GM23248 (cell line): ENCODE data around the gene HBS1L. TPM values are rescaled to one million over a fixed set of nuclear protein-coding genes. Genes with fewer than 3 reads are reported as not detected.

Experiments used
- DNase-seq: peaks from one replicate; pipeline ENCODE4 v3.0.0-alpha.2; 2015
- H2AFZ ChIP-seq: fragments of 200-600 bp; sonication (generic); 2 replicates; pipeline ENCODE4 v1.6.1; 2016; ENCODE audit warnings: antibody characterized with exemption
- H3F3A ChIP-seq: fragments of 200-600 bp; sonication (generic); 2 replicates; pipeline ENCODE4 v1.6.1; 2016; ENCODE audit warnings: mild to moderate bottlenecking, antibody characterized with exemption, mixed run types; ENCODE audit not compliant: insufficient read depth
- H3K27ac ChIP-seq: fragments of 200-600 bp; sonication (generic); 2 replicates; pipeline ENCODE4 v1.5.1; 2016; ENCODE audit warnings: mild to moderate bottlenecking
- H3K27me3 ChIP-seq: fragments of 200-600 bp; sonication (generic); replicated peaks from 2 replicates; pipeline ENCODE4 v1.6.1; 2016; ENCODE audit warnings: mild to moderate bottlenecking; ENCODE audit not compliant: insufficient read depth
- H3K36me3 ChIP-seq: fragments of 200-600 bp; sonication (generic); 2 replicates; pipeline ENCODE4 v1.6.1; 2016; ENCODE audit warnings: low read depth, mild to moderate bottlenecking
- H3K4me1 ChIP-seq: fragments of 200-600 bp; sonication (generic); 2 replicates; pipeline ENCODE4 v1.6.1; 2016; ENCODE audit warnings: mild to moderate bottlenecking; ENCODE audit not compliant: insufficient read depth
- H3K4me2 ChIP-seq: fragments of 200-600 bp; sonication (generic); one replicate; pipeline ENCODE4 v1.6.1; 2016; ENCODE audit warnings: mild to moderate bottlenecking; ENCODE audit not compliant: unreplicated experiment
- H3K4me3 ChIP-seq: fragments of 200-600 bp; sonication (generic); 2 replicates; pipeline ENCODE4 v1.5.1; 2016; ENCODE audit warnings: mild to moderate bottlenecking
- H3K79me2 ChIP-seq: fragments of 200-600 bp; sonication (generic); 2 replicates; pipeline ENCODE4 v1.6.1; 2016; ENCODE audit warnings: mild to moderate bottlenecking; ENCODE audit not compliant: insufficient read depth
- H3K9ac ChIP-seq: fragments of 200-600 bp; sonication (generic); 2 replicates; pipeline ENCODE4 v1.6.1; 2016; ENCODE audit warnings: mild to moderate bottlenecking
- H3K9me2 ChIP-seq: fragments of 200-600 bp; sonication (generic); 2 replicates; pipeline ENCODE4 v1.6.1; 2016; ENCODE audit warnings: mixed run types, mild to moderate bottlenecking, moderate library complexity; ENCODE audit not compliant: insufficient read depth
- H3K9me3 ChIP-seq: fragments of 200-600 bp; sonication (generic); one replicate; pipeline ENCODE4 v1.6.1; 2017; ENCODE audit warnings: low read depth
- H4K20me1 ChIP-seq: fragments of 200-600 bp; sonication (generic); 2 replicates; pipeline ENCODE4 v1.6.0; 2016; ENCODE audit not compliant: insufficient read depth
- EZH2 ChIP-seq: fragments of 200-600 bp; sonication (generic); IDR thresholded peaks from 2 replicates; pipeline ENCODE4 v1.6.1; 2018; ENCODE audit warnings: antibody characterized with exemption, mild to moderate bottlenecking; ENCODE audit not compliant: insufficient read depth, poor library complexity, severe bottlenecking
- EZH2phosphoT487 ChIP-seq: fragments of 200-600 bp; sonication (generic); IDR thresholded peaks from 2 replicates; pipeline ENCODE4 v1.6.1; 2018; ENCODE audit warnings: antibody characterized with exemption, moderate library complexity, mild to moderate bottlenecking, low read depth; ENCODE audit not compliant: insufficient read depth
- WGBS, 2 experiments: methylation state at CpG; one replicate each; pipeline ENCODE4 v1.1.6; 2015 to 2017; ENCODE audit warnings: low lambda C conversion rate in 2 of 2, low coverage in 1 of 2; ENCODE audit errors: missing lambda C conversion rate in 2 of 2; 5-methylcytosine and 5-hydroxymethylcytosine counted together
- in situ Hi-C: fragments of 300-500 bp; cut with MboI; formaldehyde crosslinking; loops from 2 replicates; pipeline ENCODE4 v1.15.0; 2020
- polyA plus RNA-seq: library from polyadenylated mRNA; unstranded; fragments of >200 nt; fragmentation: Nextera tagmentation; extraction: Ambion mirVana; gene quantifications from 2 replicates; pipeline ENCODE4 v1.2.1, GENCODE V29; 2016
- total RNA-seq: library from RNA; depleted of rRNA; stranded (reverse); fragments of >200 nt; shearing (Covaris generic); gene quantifications from 2 replicates; pipeline ENCODE4 v1.2.3, GENCODE V29; 2014

HBS1L gene
- total and polyA plus RNA-seq, 2 experiments from 2014 or later, result 83.1 to 83.9 TPM

GRCh38 chr6:135004399-135004798 lies 50.2 kb downstream of the HBS1L start:
- no peak for TF ChIP-seq EZH2
- no peaks in the 10 kb centered on the region for H3K27me3 ChIP-seq
- no peaks in the 10 kb centered on the region for H3K36me3 ChIP-seq
- H3K79me2 ChIP-seq, result peaks cover 10% of the 10 kb centered on the region; the same call in 1 of the 2 replicates
- no peak overlapping the region for H2AFZ ChIP-seq
- no peak overlapping the region for H3K4me2 ChIP-seq
- no peak overlapping the region for H3K9ac ChIP-seq
- no peaks in the 10 kb centered on the region; the same call in 1 of the 2 replicates for H3K4me1 ChIP-seq
- no peak for DNase-seq
- WGBS, 2 experiments, result 93 to 97% methylated on average over 2 of the region's 2 CpGs
- H3F3A ChIP-seq, result no peaks in the 10 kb centered on the region
- H3K9me3 ChIP-seq, result no peaks in the 10 kb centered on the region
- no peak overlapping the region for H3K27ac ChIP-seq
- H3K4me3 ChIP-seq, result no peak overlapping the region
- in situ Hi-C loops, result no loop called here
- H4K20me1 ChIP-seq, result no peaks in the 10 kb centered on the region
- no peaks in the 10 kb centered on the region for H3K9me2 ChIP-seq

- H2AFZ ChIP-seq, result no peak overlapping the region
- H3K9ac ChIP-seq, result no peak overlapping the region
- H3K4me2 ChIP-seq, result no peak overlapping the region
- no peak for DNase-seq
- H3K27me3 ChIP-seq, result no peaks in the 10 kb centered on the region
- H3K9me3 ChIP-seq, result no peaks in the 10 kb centered on the region
- H3F3A ChIP-seq, result no peaks in the 10 kb centered on the region
- 87 to 95% methylated on average over 6 of the region's 6 CpGs for WGBS, 2 experiments
- no peak overlapping the region for H3K4me3 ChIP-seq
- H4K20me1 ChIP-seq, result no peaks in the 10 kb centered on the region
- no peak overlapping the region for H3K27ac ChIP-seq
- no peaks in the 10 kb centered on the region for H3K36me3 ChIP-seq
- in situ Hi-C loops, result no loop called here
- H3K79me2 ChIP-seq, result peaks cover 4% of the 10 kb centered on the region; the same call in 1 of the 2 replicates
- TF ChIP-seq EZH2 (no peak), EZH2phosphoT487 (no peak)
- no peaks in the 10 kb centered on the region for H3K9me2 ChIP-seq
- H3K4me1 ChIP-seq, result no peaks in the 10 kb centered on the region; the same call in 1 of the 2 replicates
These were observed 51.5 kb downstream of the HBS1L start for GRCh38 chr6:135002974-135003703.

- Histone ChIP-seq H3K79me2 (no peaks in the 10 kb centered on the region), H2AFZ (no peak overlapping the region), H3K9ac (no peak overlapping the region), H3K4me3 (no peak overlapping the region), H4K20me1 (no peaks in the 10 kb centered on the region), H3K36me3 (no peaks in the 10 kb centered on the region), H3K27me3 (no peaks in the 10 kb centered on the region), H3K4me1 (no peaks in the 10 kb centered on the region; the same call in 1 of the 2 replicates), H3K4me2 (no peak overlapping the region), H3K9me3 (no peaks in the 10 kb centered on the region), H3F3A (no peaks in the 10 kb centered on the region), H3K9me2 (no peaks in the 10 kb centered on the region), H3K27ac (no peak overlapping the region)
- in situ Hi-C loops, result no loop called here
- 77 to 80% methylated on average over 5 of the region's 5 CpGs for WGBS, 2 experiments
- TF ChIP-seq EZH2phosphoT487 (no peak), EZH2 (no peak)
- DNase-seq, result peak; percentile 61
These were observed 52.3 kb downstream of the HBS1L start for GRCh38 chr6:135002229-135002844.

GRCh38 chr6:134999107-134999506 lies 55.5 kb downstream of the HBS1L start:
- no peak overlapping the region for H3K9ac ChIP-seq
- WGBS, 2 experiments, result 67 to 68% methylated on average over 1 of the region's 1 CpG
- no peaks in the 10 kb centered on the region for H3K27me3 ChIP-seq
- DNase-seq, result no peak
- no peaks in the 10 kb centered on the region for H3K79me2 ChIP-seq
- no peak overlapping the region for H3K4me3 ChIP-seq
- no peaks in the 10 kb centered on the region for H3K9me3 ChIP-seq
- no peaks in the 10 kb centered on the region for H4K20me1 ChIP-seq
- peaks cover 15% of the 10 kb centered on the region; the same call in 1 of the 2 replicates for H3K36me3 ChIP-seq
- H3K27ac ChIP-seq, result no peak overlapping the region
- H3K9me2 ChIP-seq, result no peaks in the 10 kb centered on the region
- H3K4me1 ChIP-seq, result no peaks in the 10 kb centered on the region
- H3F3A ChIP-seq, result no peaks in the 10 kb centered on the region
- TF ChIP-seq EZH2phosphoT487 (no peak), EZH2 (no peak)
- H3K4me2 ChIP-seq, result no peak overlapping the region
- no peak overlapping the region for H2AFZ ChIP-seq
- in situ Hi-C loops, result no loop called here
